HG02678 (cell line): Measurements from ENCODE around the gene HOATZ.

Experiments used
- ATAC-seq: cut with Tn5 transposase; IDR thresholded peaks from one replicate; pipeline ENCODE4 v1.9.1; 2021; ENCODE audit warnings: mild to moderate bottlenecking, moderate library complexity; ENCODE audit not compliant: unreplicated experiment

HOATZ gene

DNA sequence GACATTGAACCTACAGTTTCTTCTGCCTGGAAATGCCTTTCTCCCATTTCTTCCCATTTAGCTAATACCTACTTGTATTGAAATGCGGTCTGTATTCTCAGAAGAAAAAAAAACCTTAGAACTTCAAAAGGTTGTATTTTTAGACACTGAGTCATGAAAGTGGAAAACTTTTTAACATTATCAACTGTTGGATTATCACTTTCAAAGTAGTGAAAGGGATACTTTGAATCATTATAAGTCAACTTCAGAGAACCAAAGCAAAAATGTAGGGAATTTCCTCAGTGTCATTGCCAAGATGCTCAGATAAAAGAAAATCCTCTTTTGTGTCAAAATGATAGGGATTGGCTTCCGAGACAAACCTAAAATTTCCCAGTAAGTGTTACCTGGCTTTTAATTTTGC lies 6.6 kb downstream of the HOATZ start:
- no peak for ATAC-seq

DNA sequence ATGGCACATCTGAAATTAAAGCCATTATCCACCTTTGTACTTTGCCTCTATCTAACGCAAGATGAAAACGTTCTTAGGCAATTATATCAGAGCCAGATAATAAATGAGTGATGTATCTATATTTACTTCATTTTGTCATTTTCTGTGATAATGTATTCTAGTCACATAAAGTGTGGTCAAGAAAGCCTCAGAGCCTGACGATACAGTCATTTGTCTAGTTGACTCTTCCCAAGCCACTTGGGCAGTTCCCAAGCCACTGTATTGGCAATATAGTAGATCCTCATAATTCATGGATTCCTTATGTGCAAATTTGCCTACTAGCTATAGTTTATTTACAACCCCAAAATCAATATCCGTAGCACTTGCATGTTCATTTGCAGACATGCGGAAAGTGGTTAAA lies 7.8 kb downstream of the HOATZ start:
- ATAC-seq: no peak

DNA sequence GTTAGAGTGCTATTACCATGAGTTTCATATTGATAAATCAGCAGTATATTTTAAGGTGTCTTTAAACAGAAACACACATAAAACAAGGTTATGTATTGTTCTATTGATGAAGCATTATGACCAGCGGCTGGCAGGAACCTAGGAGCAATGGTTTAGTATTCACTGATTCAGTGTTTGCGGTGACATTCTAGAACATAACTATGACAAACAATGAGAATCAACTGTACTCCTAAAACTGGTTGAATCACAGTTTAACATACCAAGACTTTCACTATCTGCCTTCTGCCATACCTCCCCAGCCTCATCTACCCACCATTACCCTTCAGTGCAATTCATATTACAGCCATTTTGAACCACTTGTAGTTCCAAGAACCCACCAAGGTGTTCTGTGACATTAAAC lies 8.8 kb downstream of the HOATZ start:
- ATAC-seq: no peak

DNA sequence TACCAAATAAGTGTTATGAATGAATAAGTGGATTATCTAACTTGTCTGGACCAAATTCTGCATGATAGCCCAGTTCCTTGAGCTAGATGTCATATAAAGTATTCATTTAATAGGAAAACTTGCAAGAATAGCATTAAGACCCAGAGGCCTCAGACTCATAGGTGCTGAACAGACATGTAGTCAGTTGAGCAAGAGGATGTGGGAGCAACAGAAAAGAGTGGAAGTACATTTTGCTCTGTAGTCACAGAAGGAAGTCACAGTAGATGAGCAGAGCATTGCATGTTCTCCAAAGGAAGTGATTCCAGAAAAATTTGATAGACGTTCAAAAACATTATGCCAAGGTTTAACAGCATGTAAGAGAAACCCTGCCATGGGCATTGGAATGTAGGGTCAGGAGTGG lies 9.5 kb downstream of the HOATZ start:
- ATAC-seq: no peak

DNA sequence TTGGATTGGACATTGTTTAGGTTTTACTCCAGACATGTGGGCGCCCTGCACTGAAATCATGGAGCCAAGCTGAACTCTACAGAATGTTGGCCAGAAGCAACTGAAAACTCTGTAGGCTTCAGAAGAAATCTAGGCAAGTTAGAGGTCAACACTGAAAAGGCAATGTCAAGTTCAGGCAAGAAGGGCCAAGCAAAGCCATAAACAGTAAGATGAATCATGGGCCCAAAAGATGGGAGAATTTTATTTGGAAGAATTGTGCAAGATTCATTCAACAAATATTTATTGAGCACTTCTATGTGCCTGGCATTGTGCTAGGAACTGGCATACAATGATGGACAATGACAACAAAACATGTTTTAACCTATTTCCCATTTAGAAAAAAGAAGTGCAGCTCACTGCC lies 10.9 kb downstream of the HOATZ start:
- no peak for ATAC-seq

DNA sequence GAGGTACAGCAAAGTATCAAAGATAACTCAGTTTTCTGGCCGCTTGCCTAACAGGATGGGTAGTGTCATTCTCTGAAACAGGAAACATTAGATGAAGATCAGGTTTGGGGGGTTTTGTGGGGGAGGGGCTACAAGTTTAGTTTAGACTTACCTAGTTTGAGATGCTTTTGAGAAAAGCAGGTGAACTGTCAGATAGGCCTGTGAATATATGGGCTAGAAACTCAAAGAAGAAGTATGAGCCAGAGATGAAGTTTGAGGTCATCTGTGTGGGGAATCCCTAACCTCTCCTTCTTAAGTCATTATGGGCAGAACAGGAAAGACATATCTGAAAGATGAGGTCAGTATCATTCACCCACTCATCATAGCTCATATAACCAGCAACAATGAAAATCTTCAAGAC lies 11.9 kb downstream of the HOATZ start:
- no peak for ATAC-seq

DNA sequence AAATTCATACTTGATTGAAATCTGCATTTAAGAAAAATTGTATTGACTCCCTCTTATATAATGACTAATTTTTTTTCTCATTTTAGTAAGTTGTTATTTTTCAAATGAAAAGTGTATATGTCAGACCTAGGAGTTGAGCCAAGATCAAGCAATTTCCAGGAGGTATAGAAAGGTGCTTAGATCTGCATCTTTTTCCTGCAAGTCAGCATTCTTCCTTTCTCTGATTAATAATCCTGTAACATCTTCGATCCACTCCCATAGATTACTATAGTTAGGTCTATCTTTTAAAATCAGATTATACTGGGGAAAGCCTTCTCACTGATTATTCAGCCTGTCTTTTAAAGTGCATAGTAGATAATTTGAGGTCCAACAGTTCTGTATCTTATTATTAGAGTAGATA lies 12.7 kb downstream of the HOATZ start:
- no peak for ATAC-seq

DNA sequence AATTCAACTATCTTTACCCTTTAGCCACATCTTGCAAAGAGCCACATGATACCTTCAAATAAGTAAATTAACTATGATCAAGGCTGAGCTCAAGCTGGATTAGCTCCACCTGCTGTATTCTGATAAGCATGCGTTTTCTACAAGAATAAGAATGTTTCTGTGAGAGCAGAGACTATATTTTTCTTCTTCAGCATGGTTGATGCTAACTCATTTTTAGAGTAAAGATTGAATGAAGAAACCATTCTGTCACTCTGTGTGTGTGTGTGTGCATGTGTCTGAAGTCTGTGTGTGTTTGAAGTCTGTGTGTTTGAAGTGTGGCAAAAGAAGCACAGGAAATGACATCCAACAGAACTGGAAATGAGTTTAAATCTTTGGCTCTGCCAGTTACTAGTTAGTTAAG lies 14.0 kb downstream of the HOATZ start:
- no peak for ATAC-seq

DNA sequence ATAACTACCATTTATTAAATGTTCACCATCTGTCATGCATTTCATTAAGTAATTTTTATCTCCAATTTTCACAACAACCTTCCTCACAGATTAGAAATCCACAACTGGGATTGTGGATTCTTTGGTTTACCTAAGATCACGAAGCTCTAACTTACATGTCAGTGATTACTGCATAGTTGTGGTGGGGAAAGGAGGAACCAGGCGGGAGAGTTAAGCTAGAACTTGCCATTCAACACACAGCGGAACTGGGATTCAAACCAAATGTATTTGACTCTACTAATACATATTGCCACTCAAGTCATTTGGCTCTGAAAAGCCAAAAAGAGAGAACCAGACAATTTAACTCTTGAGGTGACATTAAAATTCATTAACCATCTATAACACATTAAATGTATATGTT lies 15.5 kb downstream of the HOATZ start:
- ATAC-seq: no peak

DNA sequence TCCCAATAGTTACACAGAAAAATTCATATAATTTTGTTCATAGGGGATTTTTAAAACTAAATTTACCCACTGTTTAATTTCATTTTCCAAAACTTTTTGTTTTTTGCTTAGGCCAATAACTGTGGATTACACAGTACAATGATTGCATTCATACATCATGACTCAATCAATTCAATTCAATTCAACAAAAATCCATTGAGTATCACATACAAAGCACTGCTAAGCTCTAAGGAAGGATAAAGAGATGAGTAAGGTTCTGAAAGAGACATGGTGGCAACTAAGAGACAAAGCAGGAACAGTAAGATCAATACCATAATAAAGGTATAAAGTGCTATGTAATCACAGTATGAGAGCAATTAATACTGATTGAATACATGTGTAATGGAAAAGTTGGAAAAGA lies 16.6 kb downstream of the HOATZ start:
- ATAC-seq: no peak

DNA sequence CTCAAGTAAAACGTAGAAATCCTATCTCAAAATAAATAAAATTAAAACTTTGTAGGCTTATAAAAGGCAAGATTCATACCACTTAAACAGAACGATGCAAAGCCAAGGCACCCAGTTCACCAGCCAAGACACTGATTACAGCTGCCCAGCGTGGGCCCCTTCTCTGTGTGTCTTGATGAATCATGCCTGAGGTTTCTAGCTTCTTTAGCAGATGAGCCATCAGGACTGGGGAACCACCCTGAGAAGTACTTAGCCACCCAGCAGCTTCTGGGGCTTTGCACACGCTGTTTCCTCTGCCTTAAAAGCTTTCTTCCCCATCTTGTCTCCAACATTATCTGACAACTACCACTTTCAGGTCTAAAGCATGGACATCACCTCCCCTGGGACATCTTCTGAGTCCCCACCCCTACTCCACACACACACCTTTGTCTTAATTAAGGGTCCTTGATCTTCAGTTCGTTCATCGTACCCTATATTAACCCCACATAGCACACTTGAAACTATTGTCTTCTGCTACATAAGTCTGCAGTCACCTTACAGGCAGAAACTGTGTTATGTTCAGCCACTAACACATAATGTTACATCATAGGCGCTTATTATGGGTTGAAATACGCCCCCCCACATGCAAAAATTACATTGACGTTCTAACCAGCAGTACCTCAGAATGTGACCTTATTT lies 17.2 kb downstream of the HOATZ start:
- ATAC-seq: peak; percentile 48

DNA sequence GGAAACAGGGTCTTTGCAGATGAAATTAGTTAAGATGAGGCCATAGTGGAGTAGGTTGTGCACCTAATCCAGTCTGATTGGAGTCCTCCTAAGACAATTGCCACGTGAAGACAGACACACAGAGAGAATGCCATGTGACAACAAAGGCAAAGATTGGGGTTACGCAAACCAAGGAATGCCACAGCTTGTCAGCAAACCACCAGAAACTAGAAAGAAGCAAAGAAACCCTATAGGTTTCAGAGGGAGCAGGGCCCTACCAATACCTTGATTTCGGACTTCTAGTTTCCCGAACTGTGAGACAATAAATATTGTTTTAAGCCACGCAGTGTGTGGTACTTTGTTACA lies 17.8 kb downstream of the HOATZ start:
- ATAC-seq: no peak

DNA sequence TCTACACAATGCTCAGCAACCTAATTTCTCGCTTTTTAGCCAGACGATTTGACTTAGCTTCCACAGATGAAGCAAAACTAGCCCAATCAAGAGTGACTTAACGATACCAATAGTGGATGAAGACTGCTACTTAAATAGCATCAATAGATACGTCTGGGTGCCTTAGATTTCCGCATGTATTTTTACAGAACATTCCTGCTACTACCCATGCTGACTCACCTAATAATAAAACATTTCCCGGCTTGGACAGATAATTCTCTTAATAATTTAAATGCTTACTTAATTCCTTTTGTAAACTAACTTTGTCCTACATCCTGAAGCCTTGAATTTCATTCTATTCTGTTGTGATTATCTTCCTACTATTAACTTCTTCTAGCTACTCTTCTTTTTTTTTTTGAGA lies 20.7 kb downstream of the HOATZ start:
- no peak for ATAC-seq

DNA sequence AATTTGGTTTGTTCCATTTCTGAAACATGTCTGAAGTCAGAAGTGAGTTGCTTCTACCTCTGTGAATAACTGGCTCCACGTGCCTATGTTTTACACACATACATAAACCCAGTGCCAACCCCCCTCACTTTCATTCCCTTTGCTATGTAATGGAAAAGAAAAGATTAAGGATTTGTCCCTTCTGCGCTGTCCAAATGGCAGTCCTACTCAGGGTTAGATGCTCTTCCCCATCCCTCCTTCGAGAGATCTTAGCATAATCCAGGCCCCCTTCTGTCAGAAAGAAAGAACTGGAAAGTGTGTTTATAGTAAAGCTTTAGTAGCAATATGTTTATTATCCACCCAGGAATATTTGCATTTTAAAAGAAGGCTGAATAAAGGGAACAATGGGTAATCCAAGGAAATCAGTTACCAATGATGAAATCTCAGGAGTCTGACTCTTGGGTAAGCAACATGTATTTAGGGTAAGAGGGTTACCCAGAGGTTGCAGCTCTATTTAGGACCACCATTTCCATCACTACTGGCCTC lies 22.8 kb downstream of the HOATZ start:
- ATAC-seq: no peak

DNA sequence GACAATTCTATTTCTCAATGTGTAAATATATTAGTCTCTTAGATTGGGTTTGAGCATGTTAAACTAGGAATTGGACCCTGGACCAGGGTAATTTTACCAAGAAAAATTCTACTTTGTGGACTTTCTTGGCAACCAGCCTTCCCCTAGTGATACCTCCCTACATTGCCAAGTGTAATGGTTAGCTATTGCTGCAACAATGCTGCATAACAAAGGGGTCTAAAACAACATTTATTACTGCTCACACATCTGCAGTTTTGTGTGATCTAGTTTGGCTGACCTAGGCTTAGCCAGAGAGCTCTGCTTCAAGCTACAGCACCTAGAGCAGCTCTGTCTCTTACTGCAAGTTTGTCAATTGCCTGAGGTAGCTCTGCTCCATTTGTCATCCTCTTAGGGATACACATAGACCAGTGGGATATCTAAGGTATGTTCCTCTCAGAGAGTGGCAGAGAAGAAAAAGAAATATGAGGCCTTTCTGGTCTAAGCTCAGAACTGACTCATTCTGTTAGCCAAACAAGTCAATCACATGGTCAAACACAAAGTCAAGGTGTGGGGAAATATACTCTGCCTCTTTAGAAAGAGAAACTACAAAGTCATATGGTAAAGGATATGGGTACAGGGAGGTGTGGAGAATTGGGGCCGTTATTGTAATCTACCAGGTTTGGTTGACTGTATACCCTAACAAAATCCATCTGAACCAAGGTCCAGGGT lies 24.0 kb downstream of the HOATZ start:
- no peak for ATAC-seq

DNA sequence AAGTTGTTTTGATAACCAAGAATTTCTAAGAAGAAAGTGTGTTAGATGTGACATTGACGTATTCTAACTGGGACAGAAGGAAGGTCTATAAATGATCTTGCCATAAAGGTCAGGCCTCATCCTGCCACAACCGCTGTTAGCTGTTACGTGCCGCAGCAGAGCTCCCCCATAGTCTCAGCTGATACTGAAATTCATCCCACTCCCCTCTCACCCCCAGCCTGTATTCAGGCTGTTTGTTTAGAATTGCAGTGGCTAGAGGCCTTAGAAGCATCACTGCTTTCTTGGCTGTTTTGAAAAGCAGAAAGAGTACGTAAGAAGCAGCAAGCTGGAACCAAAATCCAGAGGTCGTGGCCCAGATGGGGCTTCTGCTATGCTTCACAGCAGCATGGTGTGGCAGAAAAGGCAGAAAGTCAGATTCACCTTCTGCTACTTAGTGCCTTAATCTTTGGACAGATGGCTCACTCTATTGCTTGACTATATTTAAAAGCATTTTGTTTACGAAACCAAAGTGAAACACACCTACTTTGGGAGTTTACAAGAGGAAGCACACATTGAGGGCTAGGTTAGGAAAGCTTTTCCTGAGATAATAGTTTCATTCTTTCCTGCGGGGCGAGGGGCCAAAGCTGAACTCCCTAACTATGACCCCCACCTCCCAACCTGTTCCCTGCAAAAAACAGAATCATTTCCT lies 25.0 kb downstream of the HOATZ start:
- no peak for ATAC-seq

DNA sequence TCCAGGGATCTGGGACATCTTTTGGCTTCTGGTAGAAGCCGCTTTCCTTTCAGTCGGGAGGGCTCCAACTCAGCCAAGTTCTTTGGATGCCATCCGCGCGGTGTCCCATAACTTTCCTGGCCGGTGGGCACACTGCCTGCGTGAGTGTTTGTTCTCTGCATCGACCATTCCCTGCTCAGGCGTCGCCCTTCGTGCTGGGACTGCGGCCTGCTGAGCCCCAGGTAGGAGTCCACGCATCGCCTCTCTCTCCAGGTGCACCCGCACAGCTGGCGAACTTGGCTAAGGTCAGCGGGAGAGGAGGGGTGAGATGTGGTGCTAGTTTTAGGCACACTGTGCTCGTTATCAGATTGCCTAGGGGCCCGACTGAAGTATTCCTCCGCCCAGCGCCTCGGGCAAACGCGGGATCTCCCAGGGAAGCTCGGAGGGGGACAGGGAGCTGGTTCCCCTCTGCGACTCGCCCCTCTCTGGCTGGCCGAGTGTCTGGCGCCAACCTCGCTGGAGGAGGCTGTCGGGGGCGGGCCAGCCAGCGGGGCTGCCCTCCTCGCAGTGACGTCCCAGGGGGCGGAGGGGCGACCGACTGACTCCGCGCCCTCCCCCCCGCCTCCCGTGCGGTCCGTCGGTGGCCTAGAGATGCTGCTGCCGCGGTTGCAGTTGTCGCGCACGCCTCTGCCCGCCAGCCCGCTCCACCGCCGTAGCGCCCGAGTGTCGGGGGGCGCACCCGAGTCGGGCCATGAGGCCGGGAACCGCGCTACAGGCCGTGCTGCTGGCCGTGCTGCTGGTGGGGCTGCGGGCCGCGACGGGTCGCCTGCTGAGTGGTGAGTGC lies 25.7 kb downstream of the HOATZ start, which contains the start of gene LAYN:
Gene LAYN (plus strand): TSS at position 607 of the 823 bp plus-strand sequence. CDS start 124 bp downstream, at position 731.
- ATAC-seq: no peak

DNA sequence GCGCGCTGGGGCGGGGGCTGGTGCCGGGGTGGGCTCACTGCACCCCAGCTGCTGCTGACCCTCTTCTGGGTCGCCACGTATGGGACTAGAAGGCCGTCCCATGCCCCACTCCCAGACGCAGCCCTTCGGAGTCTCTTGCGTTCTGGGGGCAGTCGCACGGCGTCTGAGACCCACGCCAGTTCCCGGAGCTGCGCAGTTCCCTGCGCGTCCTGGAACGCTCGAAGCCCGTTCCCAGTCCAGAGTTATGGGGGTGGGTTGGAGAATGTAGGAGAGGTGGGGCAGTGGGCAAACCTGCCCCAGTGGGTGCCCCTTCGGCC lies 26.3 kb downstream of the HOATZ start:
- no peak for ATAC-seq

DNA sequence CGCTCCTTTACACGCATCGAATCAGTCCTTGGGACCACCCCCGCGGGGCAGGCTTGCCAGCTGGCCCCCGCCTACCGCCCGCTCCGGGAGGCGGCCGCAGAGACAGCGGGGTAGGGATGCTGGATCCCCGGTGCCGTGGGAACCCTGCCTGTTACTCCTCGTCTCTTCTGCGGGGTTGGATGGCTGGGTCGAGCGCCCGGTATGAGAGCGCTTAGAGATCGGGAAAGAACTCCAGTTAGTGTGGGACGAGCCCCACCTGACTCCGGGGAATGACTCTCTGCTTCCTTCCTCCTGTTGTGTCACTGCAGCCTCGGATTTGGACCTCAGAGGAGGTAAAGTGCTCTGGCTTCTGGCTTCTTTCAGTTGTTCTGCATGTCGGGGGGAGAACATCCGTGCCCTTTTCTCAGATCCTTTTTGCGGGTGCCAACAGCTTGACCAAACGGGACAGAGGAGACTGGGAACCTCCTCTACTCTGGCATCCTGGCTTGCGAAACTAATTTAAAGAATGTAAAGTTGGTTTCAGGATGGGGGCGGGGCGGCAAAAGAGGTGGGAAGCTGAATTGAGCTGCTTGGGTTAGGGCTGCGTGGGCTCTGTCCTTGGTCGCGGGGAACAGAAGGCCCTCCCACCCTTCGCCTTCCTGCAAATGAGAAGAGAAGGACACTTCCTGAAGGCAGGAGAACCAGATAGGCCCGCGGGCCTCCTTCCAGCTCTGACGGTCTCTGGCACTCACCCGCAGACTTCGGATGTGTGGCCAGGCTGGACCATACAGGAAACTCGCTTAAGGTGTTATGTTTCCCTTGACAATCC lies 26.9 kb downstream of the HOATZ start:
- no peak for ATAC-seq

DNA sequence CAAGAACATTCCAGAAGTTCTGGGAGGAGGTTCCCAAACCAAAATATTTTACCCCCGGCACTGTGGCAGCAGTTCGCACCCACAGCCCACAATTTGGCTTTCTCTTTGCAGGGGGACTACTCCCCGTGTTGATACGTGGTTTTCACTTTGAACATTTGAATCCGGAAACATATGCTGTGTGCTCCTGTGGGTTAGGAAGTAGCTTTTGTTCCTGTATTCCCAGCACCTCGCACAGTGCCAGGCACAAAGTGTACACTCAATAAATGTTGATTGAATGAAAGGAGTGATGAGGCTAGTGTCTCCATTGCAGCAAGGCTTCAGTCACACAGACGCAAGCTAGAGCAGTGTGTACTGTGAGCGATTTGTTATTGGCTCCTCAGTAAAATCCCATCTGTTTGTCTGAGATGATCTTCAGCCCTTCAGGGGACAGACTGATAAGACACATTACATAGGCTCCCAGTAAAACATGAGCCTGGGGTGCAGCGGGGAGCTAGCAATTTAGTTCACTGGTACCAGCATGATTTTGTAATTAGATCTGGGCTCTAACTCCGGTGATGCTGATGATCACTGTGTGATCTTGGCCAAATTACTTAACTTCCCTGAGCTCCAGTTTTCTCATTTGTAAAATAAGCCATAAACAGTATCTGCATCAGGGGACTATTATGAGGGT lies 28.2 kb downstream of the HOATZ start:
- ATAC-seq: no peak
